ENCODE data around the gene MTX1. TPM values are rescaled to one million over a fixed set of nuclear protein-coding genes. Genes with fewer than 3 reads are reported as not detected.

The MTX1 gene
- polyA plus RNA-seq, 2 donors = 43.6 to 51.4 TPM

DNA sequence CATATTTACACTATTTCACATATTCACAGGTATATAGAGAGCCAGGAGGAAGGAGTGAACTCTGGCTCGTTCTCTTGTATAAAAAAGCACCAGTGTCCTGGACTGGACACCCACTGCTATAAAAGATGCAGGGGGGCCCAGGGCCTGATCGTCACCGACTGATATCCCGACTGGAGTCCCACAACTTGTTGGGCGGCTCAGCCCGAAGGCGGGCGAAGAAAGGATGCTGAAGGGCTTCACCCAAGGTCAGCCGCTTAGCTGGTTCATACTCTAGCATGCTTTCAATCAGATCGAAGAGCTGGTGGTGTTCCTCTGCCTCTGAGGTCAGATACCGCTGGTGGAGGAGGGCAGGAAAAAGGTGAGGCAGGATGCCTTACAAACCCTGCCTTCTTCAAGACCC, 54.6 kb downstream of the MTX1 start:
- Histone ChIP-seq H3K4me3 (ENCODE audit: low read depth in 1 of 2, low read length in 2 of 2) (no peak overlapping the region), H3K27me3 (ENCODE audit: control insufficient read depth in 1 of 2, insufficient read depth in 2 of 2, low read length in 2 of 2) (no peaks in the 10 kb centered on the region), H3K4me1 (ENCODE audit: control insufficient read depth in 2 of 2, insufficient read depth in 2 of 2, low read length in 1 of 2) (peaks cover 5% of the 10 kb centered on the region in 2 donors), H3K9me3 (ENCODE audit: control insufficient read depth in 2 of 2, insufficient read depth in 1 of 2, low read depth in 1 of 2, low read length in 1 of 2) (no peaks in the 10 kb centered on the region), H3K27ac (ENCODE audit: low read depth in 2 of 2, low read length in 1 of 2) (peak overlapping the region in 1 of 2 donors; percentile 43), H3K36me3 (ENCODE audit: control insufficient read depth in 2 of 2, insufficient read depth in 2 of 2, low read length in 1 of 2) (peaks cover 17 to 27% of the 10 kb centered on the region in 2 donors)
- WGBS, 2 donors = 82 to 86% methylated on average over 11 of the region's 11 CpGs

Other genes with a start within 250 kb of the MTX1 start
- gene PYGO2, start 246.9 kb upstream of the MTX1 start, polyA plus RNA-seq = 10 to 100 TPM; 14.3 to 15.8 TPM
- gene SHC1, start 237.9 kb upstream of the MTX1 start, polyA plus RNA-seq = 10 to 100 TPM; 28.8 to 38.8 TPM
- 10 to 100 TPM in 1 of 2 donors, 1 to 10 TPM in 1; 8.9 to 74.3 TPM for gene CKS1B, start 234.0 kb upstream of the MTX1 start, polyA plus RNA-seq
- 10 to 100 TPM; 27.1 TPM for gene FLAD1, start 225.4 kb upstream of the MTX1 start, polyA plus RNA-seq
- gene LENEP, start 215.1 kb upstream of the MTX1 start, polyA plus RNA-seq = under 1 TPM in 1 of 2 donors, not detected in 1; 0.22 TPM
- 10 to 100 TPM; 71.7 to 95.8 TPM for gene ZBTB7B, start 205.9 kb upstream of the MTX1 start, polyA plus RNA-seq
- 10 to 100 TPM in 1 of 2 donors, 1 to 10 TPM in 1; 1.7 to 10.1 TPM for gene DCST2, start 174.9 kb upstream of the MTX1 start, polyA plus RNA-seq
- gene DCST1, start 174.9 kb upstream of the MTX1 start, polyA plus RNA-seq = under 1 TPM; 0.14 to 0.29 TPM
- 100 to 1,000 TPM; 122 to 222 TPM for gene ADAM15, start 157.4 kb upstream of the MTX1 start, polyA plus RNA-seq
- 10 to 100 TPM; 14.7 to 16.2 TPM for gene EFNA4, start 145.0 kb upstream of the MTX1 start, polyA plus RNA-seq
- 10 to 100 TPM; 16.3 to 21.7 TPM for gene EFNA3, start 129.9 kb upstream of the MTX1 start, polyA plus RNA-seq
- 10 to 100 TPM; 32.9 to 48.1 TPM for gene EFNA1, start 80.8 kb upstream of the MTX1 start, polyA plus RNA-seq
- gene SLC50A1, start 72.8 kb upstream of the MTX1 start, polyA plus RNA-seq = 10 to 100 TPM; 41.0 to 51.5 TPM
- 100 to 1,000 TPM; 103 to 248 TPM for gene DPM3, start 68.2 kb upstream of the MTX1 start, polyA plus RNA-seq
- gene KRTCAP2, start 35.4 kb upstream of the MTX1 start, polyA plus RNA-seq = 100 to 1,000 TPM; 161 to 260 TPM
- gene TRIM46, start 34.8 kb upstream of the MTX1 start, polyA plus RNA-seq = under 1 TPM; 0.19 to 0.47 TPM
- gene THBS3, start 798 bp upstream of the MTX1 start, polyA plus RNA-seq = 10 to 100 TPM; 12.9 to 41.5 TPM
- 10 to 100 TPM; 12.7 to 13.6 TPM for gene ENTREP3, start 46.8 kb downstream of the MTX1 start, polyA plus RNA-seq
- 10 to 100 TPM; 20.2 to 47.3 TPM for gene SCAMP3, start 53.7 kb downstream of the MTX1 start, polyA plus RNA-seq
- gene CLK2, start 64.8 kb downstream of the MTX1 start, polyA plus RNA-seq = 10 to 100 TPM; 29.2 to 55.3 TPM
- 1 to 10 TPM; 2.4 to 6.6 TPM for gene HCN3, start 68.8 kb downstream of the MTX1 start, polyA plus RNA-seq
- gene PKLR, start 92.7 kb downstream of the MTX1 start, polyA plus RNA-seq = under 1 TPM; 0.02 to 0.04 TPM
- gene FDPS, start 100.2 kb downstream of the MTX1 start, polyA plus RNA-seq = 100 to 1,000 TPM; 190 to 241 TPM
- gene RUSC1, start 112.2 kb downstream of the MTX1 start, polyA plus RNA-seq = 10 to 100 TPM; 30.7 to 41.0 TPM